PFSK-1 (cell line): Measurements from ENCODE around the gene IL1RN.

ENCODE experiments used
- FOXP2 ChIP-seq: optimal IDR thresholded peaks from 2 replicates; pipeline ENCODE3; 2011; ENCODE audit warnings: borderline replicate concordance, control low read depth, inconsistent platforms; ENCODE audit not compliant: insufficient read depth; ENCODE audit errors: extremely low read length, extremely low read depth
- POLR2AphosphoS5 ChIP-seq: IDR thresholded peaks from 2 replicates; pipeline ENCODE4 v1.6.1; 2012; ENCODE audit warnings: low read depth, mild to moderate bottlenecking, control low read depth, low read length, moderate library complexity
- TAF1 ChIP-seq: IDR thresholded peaks from 2 replicates; pipeline ENCODE4 v1.6.1; 2012; ENCODE audit warnings: low read length, control low read depth, borderline replicate concordance; ENCODE audit not compliant: insufficient read depth
- TF ChIP-seq, protein P1 (sequence below), 2 experiments: IDR thresholded peaks; 2 replicates each; pipeline versions ENCODE4 v1.6.1 to v1.8.0; 2011 to 2012; ENCODE audit warnings: low read depth in 2 of 2, low read length in 2 of 2, control low read depth in 1 of 2, inconsistent platforms in 1 of 2, mild to moderate bottlenecking in 1 of 2, moderate library complexity in 1 of 2; ENCODE audit not compliant: insufficient read depth in 1 of 2

DNA sequence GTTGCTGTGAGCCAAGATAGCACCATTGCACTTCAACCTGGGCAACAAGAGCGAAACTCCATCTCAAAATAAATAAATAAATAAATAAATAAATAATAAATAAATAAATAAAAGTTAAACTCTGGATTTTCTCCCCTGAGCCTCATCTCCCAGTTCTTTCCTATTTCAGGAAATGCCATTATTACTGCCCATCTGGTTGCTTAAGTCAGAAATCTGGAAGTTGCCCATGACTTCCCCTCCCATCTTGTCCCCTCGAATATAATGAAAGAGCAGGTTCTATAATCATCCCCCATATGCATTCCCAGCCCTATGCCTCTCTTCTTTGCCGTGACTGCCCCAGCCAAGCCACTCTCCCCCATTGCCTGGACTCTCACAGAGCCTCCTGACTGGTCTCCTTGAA, 42.2 kb downstream of the IL1RN start:
- no peak for TF ChIP-seq POLR2AphosphoS5
- no peak for TF ChIP-seq TAF1
- TF ChIP-seq, protein P1, sequence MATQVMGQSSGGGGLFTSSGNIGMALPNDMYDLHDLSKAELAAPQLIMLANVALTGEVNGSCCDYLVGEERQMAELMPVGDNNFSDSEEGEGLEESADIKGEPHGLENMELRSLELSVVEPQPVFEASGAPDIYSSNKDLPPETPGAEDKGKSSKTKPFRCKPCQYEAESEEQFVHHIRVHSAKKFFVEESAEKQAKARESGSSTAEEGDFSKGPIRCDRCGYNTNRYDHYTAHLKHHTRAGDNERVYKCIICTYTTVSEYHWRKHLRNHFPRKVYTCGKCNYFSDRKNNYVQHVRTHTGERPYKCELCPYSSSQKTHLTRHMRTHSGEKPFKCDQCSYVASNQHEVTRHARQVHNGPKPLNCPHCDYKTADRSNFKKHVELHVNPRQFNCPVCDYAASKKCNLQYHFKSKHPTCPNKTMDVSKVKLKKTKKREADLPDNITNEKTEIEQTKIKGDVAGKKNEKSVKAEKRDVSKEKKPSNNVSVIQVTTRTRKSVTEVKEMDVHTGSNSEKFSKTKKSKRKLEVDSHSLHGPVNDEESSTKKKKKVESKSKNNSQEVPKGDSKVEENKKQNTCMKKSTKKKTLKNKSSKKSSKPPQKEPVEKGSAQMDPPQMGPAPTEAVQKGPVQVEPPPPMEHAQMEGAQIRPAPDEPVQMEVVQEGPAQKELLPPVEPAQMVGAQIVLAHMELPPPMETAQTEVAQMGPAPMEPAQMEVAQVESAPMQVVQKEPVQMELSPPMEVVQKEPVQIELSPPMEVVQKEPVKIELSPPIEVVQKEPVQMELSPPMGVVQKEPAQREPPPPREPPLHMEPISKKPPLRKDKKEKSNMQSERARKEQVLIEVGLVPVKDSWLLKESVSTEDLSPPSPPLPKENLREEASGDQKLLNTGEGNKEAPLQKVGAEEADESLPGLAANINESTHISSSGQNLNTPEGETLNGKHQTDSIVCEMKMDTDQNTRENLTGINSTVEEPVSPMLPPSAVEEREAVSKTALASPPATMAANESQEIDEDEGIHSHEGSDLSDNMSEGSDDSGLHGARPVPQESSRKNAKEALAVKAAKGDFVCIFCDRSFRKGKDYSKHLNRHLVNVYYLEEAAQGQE (IDR thresholded peaks at IDR 0.05; ENCODE audit: insufficient read depth in 1 of 2, low read depth in 2 of 2, low read length in 2 of 2) = no peak
- TF ChIP-seq FOXP2 = no peak
